AG04450 (cell line): ENCODE data around the gene RCBTB1. TPM values are rescaled to one million over a fixed set of nuclear protein-coding genes. Genes with fewer than 3 reads are reported as not detected.
A peak's percentile ranks its signal among the peaks of the same experiment; 100 is the strongest.

Experiments
- CTCF ChIA-PET: fragments of 300-600, 350-600 bp; formaldehyde crosslinking; extraction: SDS; loops from one replicate; lab custom pipeline; 2022; ENCODE audit warnings: antibody characterized with exemption, inconsistent platforms; lab: Charles Lee
- POLR2A ChIA-PET: fragments of 350-600 bp; formaldehyde crosslinking; extraction: SDS; loops from one replicate; lab custom pipeline; 2021; ENCODE audit warnings: antibody characterized with exemption, inconsistent platforms; lab: Yijun Ruan, JAX
- DNase-seq: peaks from one replicate; pipeline ENCODE4 v3.0.0-alpha.2; 2011; ENCODE audit warnings: low read depth, low spot score
- H3K27ac ChIP-seq: one replicate; pipeline ENCODE4 v1.5.1; 2012; ENCODE audit warnings: low read depth, low read length, control low read depth
- H3K27me3 ChIP-seq: one replicate; pipeline ENCODE4 v1.6.0; 2012; ENCODE audit warnings: low read length; ENCODE audit not compliant: control insufficient read depth, insufficient read depth
- H3K4me3 ChIP-seq: 2 replicates; pipeline ENCODE4 v1.5.1; 2011; ENCODE audit warnings: mild to moderate bottlenecking, low read depth, low read length, control low read depth
- H3K9me3 ChIP-seq: 2 replicates; pipeline ENCODE4 v1.5.1; 2012; ENCODE audit warnings: low read length; ENCODE audit not compliant: control insufficient read depth, insufficient read depth
- CTCF ChIP-seq: IDR thresholded peaks from 2 replicates; pipeline ENCODE4 v1.5.1; 2011; ENCODE audit warnings: low read depth, low read length, control low read depth, inconsistent platforms
- polyA minus RNA-seq: library from RNA; depleted of rRNA, polyadenylated mRNA; stranded (reverse); fragments of >200 nt; gene quantifications from 2 replicates; pipeline ENCODE4 v1.2.3, GENCODE V29; 2011; rRNA and poly(A)+ RNA removed
- polyA plus RNA-seq: library from polyadenylated mRNA; depleted of rRNA; stranded (reverse); fragments of >200 nt; gene quantifications from 2 replicates; pipeline ENCODE4 v1.2.3, GENCODE V29; 2011; rRNA removed

The RCBTB1 gene
- polyA plus RNA-seq (22.5 and 28.5 TPM in 2 replicates), polyA minus RNA-seq (14.7 and 15.0 TPM in 2 replicates)

GRCh38 chr13:49585220-49586157 is at the start of gene RCBTB1:
RCBTB1 (minus strand) TSS chr13:49585558; CDS start chr13:49567279, 18,279 bp downstream.
- POLR2A ChIA-PET: interaction anchor here (0.9 kb wide), 1 partner anchor 25 kb away, joined by 3 read pairs; no protein-coding TSS in a partner anchor
- TF ChIP-seq CTCF: no peak
- no peaks in the 10 kb centered on the region for H3K27me3 ChIP-seq
- peak within 1 kb of the TSS; percentile 61 for H3K27ac ChIP-seq
- no peak for DNase-seq
- H3K9me3 ChIP-seq: no peaks in the 10 kb centered on the region
- H3K4me3 ChIP-seq: peak within 1 kb of the TSS; percentile 82
- CTCF ChIA-PET: interaction anchor here (1.1 kb wide), 1 partner anchor 21 kb away, joined by 3 read pairs; no protein-coding TSS in a partner anchor

GRCh38 chr13:49633710-49634109 is 48.4 kb upstream of the RCBTB1 start:
- ChIA-PET CTCF (no interaction called here), POLR2A (no interaction called here)
- TF ChIP-seq CTCF: no peak
- Histone ChIP-seq H3K27me3 (peaks cover 3% of the 10 kb centered on the region), H3K4me3 (no peak overlapping the region), H3K9me3 (peaks cover 6% of the 10 kb centered on the region; the same call in 1 of the 2 replicates), H3K27ac (no peak overlapping the region)
- DNase-seq: no peak

GRCh38 chr13:49632156-49632555 is 46.8 kb upstream of the RCBTB1 start:
- Histone ChIP-seq H3K4me3 (no peak overlapping the region), H3K27ac (no peak overlapping the region), H3K27me3 (peaks cover 3% of the 10 kb centered on the region), H3K9me3 (peaks cover 6% of the 10 kb centered on the region; the same call in 1 of the 2 replicates)
- ChIA-PET POLR2A (no interaction called here), CTCF (no interaction called here)
- no peak for TF ChIP-seq CTCF
- DNase-seq: no peak

GRCh38 chr13:49630580-49630979 is 45.2 kb upstream of the RCBTB1 start:
- no peak for TF ChIP-seq CTCF
- POLR2A ChIA-PET: interaction anchor here (0.6 kb wide), 1 partner anchor 276 kb away, joined by 4 read pairs; no protein-coding TSS in a partner anchor
- H3K9me3 ChIP-seq: peaks cover 6% of the 10 kb centered on the region; the same call in 1 of the 2 replicates
- peaks cover 3% of the 10 kb centered on the region for H3K27me3 ChIP-seq
- DNase-seq: no peak
- H3K4me3 ChIP-seq: no peak overlapping the region
- CTCF ChIA-PET: interaction anchor here (0.7 kb wide), 1 partner anchor 13 kb away, joined by 3 read pairs; no protein-coding TSS in a partner anchor
- H3K27ac ChIP-seq: no peak overlapping the region
